Natural killer cell (primary cell): Measurements from ENCODE around the gene PRADC1. TPM values are rescaled to one million over a fixed set of nuclear protein-coding genes. Genes with fewer than 3 reads are reported as not detected.

Experiments used
- ATAC-seq, 3 donors: fragments of 150-1000 bp in 2 of 3; fragments of 200-7000 bp in 1 of 3; cut with Tn5 transposase; 1 replicate in 1 of 3; 2 replicates in 2 of 3; pipeline ENCODE4 v1.10.0; 2021; ENCODE audit warnings: mild to moderate bottlenecking in 2 of 3, moderate library complexity in 2 of 3
- DNase-seq, 2 donors: peaks; one replicate each; pipeline versions ENCODE4 v3.0.0 to v3.0.0-alpha.2; 2013 to 2021; ENCODE audit warnings: mixed read lengths in 1 of 2
- H3K27ac ChIP-seq: one replicate; pipeline ENCODE4 v1.5.1; 2013; ENCODE audit warnings: mild to moderate bottlenecking, low read length
- H3K27me3 ChIP-seq: one replicate; pipeline ENCODE4 v1.6.1; 2013; ENCODE audit warnings: low read length; ENCODE audit not compliant: control insufficient read depth, insufficient read depth
- H3K36me3 ChIP-seq: one replicate; pipeline ENCODE4 v1.6.1; 2013; ENCODE audit warnings: low read length; ENCODE audit not compliant: control insufficient read depth, insufficient read depth
- H3K4me1 ChIP-seq: one replicate; pipeline ENCODE4 v1.6.1; 2013; ENCODE audit warnings: low read length; ENCODE audit not compliant: control insufficient read depth, insufficient read depth
- H3K4me3 ChIP-seq: one replicate; pipeline ENCODE4 v1.5.1; 2013; ENCODE audit warnings: low read length
- H3K9me3 ChIP-seq: one replicate; pipeline ENCODE4 v1.6.1; 2013; ENCODE audit warnings: low read length; ENCODE audit not compliant: control insufficient read depth, insufficient read depth
- H3K27ac Mint-ChIP-seq, 2 donors: one replicate each; pipeline ENCODE4 v1.8.0; 2022; ENCODE audit warnings: mild to moderate bottlenecking in 2 of 2, mixed read lengths in 2 of 2, moderate library complexity in 1 of 2
- H3K27me3 Mint-ChIP-seq, 2 donors: one replicate each; pipeline ENCODE4 v1.8.0; 2022; ENCODE audit warnings: low read depth in 2 of 2, mixed read lengths in 2 of 2
- H3K36me3 Mint-ChIP-seq: one replicate; pipeline ENCODE4 v1.8.0; 2022; ENCODE audit warnings: mixed read lengths
- H3K4me1 Mint-ChIP-seq, 2 donors: one replicate each; pipeline ENCODE4 v1.8.0; 2022; ENCODE audit warnings: mixed read lengths in 2 of 2
- H3K4me3 Mint-ChIP-seq: one replicate; pipeline ENCODE4 v1.8.0; 2022; ENCODE audit warnings: mild to moderate bottlenecking, moderate library complexity, mixed read lengths
- H3K9me3 Mint-ChIP-seq, 2 donors: one replicate each; pipeline ENCODE4 v1.8.0; 2022; ENCODE audit warnings: mixed read lengths in 2 of 2
- WGBS: methylation state at CpG from one replicate; pipeline ENCODE4 v1.1.7; 2013; ENCODE audit warnings: missing lambda C conversion rate; ENCODE audit not compliant: insufficient coverage; 5-methylcytosine and 5-hydroxymethylcytosine counted together
- intact Hi-C: fragments of 100-400 bp; cut with micrococcal nuclease; formaldehyde crosslinking; loops from one replicate; pipeline ENCODE4 v1.14.2; 2022
- total RNA-seq, 4 donors: library from RNA; stranded (reverse); fragments of 120-200 nt in 1 of 4; gene quantifications; one replicate each; pipeline versions ENCODE4 v1.2.3 to v1.2.4, GENCODE V29; 2013 to 2022
- TF ChIP-seq, protein P1 (sequence below): fragments of 200-600 bp; IDR thresholded peaks from one replicate; pipeline ENCODE4 v1.8.0; 2022; ENCODE audit warnings: antibody characterized with exemption

Gene PRADC1
- total RNA-seq, 3 donors from 2014 or later (not counting 1 experiment from before 2014, with no cell fraction given) = 8.3 to 9.7 (median 9.1) TPM

DNA sequence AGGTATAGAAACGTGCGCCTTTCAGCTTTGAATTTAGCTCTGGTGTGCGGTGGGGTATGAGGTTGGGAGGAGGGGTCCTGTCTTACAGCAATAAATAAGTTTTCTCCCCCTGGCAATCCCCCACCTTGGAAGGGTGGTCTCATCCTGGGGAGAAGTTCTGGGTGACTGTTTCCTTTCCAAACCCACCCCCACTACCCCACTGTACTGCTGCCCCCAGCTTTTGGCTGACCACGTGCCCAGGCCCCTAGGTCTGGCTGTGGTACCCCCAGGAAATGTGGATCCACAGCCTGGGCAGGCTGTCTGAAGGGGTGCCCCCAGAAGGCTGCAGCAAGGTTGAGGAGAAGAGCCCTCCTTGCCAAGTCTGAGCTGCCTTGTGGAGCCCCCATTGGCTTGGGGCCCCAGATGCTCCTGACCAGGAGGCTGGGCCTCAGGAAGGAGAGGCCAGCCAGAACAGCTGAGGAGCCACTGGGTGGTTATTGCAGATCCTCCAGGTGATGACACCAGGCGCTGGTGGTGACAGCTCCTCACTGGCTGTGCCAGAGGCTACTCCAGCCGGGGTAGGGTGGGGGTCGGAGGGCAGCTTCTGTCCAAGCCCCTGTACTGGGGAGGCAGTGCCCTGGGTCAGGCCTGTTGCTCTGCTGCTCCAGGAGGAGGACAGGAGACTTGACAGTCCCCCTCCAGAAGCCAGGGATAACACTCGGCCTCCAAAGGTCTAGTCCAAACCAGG, 25.3 kb upstream of the PRADC1 start:
- intact Hi-C loops = no loop called here
- H3K4me3 ChIP-seq = no peak overlapping the region
- ATAC-seq = no peak
- Mint-ChIP-seq H3K4me3 (no peak overlapping the region), H3K4me1 (peaks cover 0 to 5% of the 10 kb centered on the region in 2 donors), H3K9me3 (no peaks in the 10 kb centered on the region), H3K36me3 (no peaks in the 10 kb centered on the region), H3K27me3 (no peaks in the 10 kb centered on the region), H3K27ac (no peak overlapping the region)
- no peaks in the 10 kb centered on the region for H3K4me1 ChIP-seq
- no peaks in the 10 kb centered on the region for H3K9me3 ChIP-seq
- peaks cover 15% of the 10 kb centered on the region for H3K36me3 ChIP-seq
- no peaks in the 10 kb centered on the region for H3K27me3 ChIP-seq
- WGBS = 90% methylated on average over 7 of the region's 8 CpGs
- no peak overlapping the region for H3K27ac ChIP-seq
- no peak for DNase-seq
- TF ChIP-seq, protein P1, sequence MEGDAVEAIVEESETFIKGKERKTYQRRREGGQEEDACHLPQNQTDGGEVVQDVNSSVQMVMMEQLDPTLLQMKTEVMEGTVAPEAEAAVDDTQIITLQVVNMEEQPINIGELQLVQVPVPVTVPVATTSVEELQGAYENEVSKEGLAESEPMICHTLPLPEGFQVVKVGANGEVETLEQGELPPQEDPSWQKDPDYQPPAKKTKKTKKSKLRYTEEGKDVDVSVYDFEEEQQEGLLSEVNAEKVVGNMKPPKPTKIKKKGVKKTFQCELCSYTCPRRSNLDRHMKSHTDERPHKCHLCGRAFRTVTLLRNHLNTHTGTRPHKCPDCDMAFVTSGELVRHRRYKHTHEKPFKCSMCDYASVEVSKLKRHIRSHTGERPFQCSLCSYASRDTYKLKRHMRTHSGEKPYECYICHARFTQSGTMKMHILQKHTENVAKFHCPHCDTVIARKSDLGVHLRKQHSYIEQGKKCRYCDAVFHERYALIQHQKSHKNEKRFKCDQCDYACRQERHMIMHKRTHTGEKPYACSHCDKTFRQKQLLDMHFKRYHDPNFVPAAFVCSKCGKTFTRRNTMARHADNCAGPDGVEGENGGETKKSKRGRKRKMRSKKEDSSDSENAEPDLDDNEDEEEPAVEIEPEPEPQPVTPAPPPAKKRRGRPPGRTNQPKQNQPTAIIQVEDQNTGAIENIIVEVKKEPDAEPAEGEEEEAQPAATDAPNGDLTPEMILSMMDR = no peak

DNA sequence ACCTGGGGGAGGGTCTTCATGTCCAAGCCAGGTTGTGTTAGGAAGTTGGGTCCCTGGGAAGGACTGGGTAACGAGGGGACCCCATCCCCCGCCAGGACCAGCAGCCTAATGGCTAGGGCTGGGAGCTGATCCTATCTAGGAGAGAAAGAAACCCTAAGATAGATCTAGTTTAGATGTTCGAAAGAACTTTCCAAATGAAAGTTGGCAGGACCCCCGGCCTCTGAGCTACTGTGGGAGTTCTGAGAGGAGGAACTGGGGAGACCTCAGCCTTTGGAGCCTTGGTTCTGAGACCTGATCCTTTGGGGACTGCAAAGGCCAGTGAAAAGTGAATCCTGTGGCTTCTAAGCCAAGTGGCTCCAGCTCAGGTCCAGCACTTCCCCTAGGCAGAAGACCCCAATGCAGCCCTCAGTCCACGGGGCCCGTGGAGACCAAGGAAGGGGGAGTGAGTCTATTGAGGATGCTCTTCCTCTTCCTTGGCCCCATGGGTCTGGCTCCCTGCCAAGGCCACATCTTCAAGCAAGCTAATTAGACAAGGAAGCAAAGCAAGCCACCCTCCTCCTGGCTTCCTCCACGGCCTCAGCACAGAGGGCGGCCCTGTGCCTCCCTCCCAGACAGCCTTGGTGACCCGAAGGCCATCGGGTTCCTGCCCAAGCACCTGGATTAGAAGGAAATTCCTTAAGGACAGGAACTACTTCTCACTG, 24.5 kb upstream of the PRADC1 start:
- H3K4me3 ChIP-seq = no peak overlapping the region
- TF ChIP-seq, protein P1 = no peak
- H3K27me3 ChIP-seq = no peaks in the 10 kb centered on the region
- DNase-seq (peak in 1 of 2 donors; percentile 40), ATAC-seq (no peak)
- no peaks in the 10 kb centered on the region for H3K4me1 ChIP-seq
- H3K4me1 Mint-ChIP-seq = peaks cover 0 to 5% of the 10 kb centered on the region in 2 donors
- no peaks in the 10 kb centered on the region for H3K9me3 Mint-ChIP-seq
- H3K36me3 ChIP-seq = peaks cover 22% of the 10 kb centered on the region
- WGBS = 73% methylated on average over 10 of the region's 10 CpGs
- intact Hi-C loops = no loop called here
- no peaks in the 10 kb centered on the region for H3K9me3 ChIP-seq
- H3K27ac Mint-ChIP-seq = peak overlapping the region in 1 of 2 donors; percentile 22
- H3K4me3 Mint-ChIP-seq = no peak overlapping the region
- H3K27me3 Mint-ChIP-seq = no peaks in the 10 kb centered on the region
- no peaks in the 10 kb centered on the region for H3K36me3 Mint-ChIP-seq
- no peak overlapping the region for H3K27ac ChIP-seq

DNA sequence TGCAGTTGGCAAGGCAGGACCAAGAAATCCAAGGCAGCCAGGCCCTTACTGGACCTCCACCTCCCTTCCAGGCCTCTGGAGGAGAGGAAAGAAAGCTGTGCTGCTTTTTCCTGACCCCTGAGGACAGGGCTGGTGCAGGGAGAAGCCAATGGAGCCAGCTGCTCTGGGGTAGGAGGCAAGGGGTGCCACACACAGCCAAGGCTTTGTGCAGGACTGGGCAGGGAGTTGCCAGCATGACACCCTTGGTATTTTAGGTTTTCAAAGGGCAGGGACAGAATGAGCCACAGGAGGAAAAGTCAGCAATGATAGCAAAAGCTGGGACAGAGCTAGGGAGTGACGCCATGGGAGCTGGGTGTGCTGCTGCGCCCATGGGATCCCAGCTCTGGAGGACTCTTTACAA, 24.0 kb upstream of the PRADC1 start:
- Mint-ChIP-seq H3K27ac (peak overlapping the region in 1 of 2 donors; percentile 22), H3K9me3 (no peaks in the 10 kb centered on the region), H3K4me3 (no peak overlapping the region), H3K4me1 (peaks cover 0 to 5% of the 10 kb centered on the region in 2 donors), H3K36me3 (no peaks in the 10 kb centered on the region), H3K27me3 (no peaks in the 10 kb centered on the region)
- no peaks in the 10 kb centered on the region for H3K27me3 ChIP-seq
- WGBS = 100% methylated on average over 2 of the region's 2 CpGs
- TF ChIP-seq, protein P1 = no peak
- H3K27ac ChIP-seq = no peak overlapping the region
- no peaks in the 10 kb centered on the region for H3K4me1 ChIP-seq
- no peaks in the 10 kb centered on the region for H3K9me3 ChIP-seq
- ATAC-seq (no peak), DNase-seq (no peak)
- intact Hi-C loops = no loop called here
- H3K4me3 ChIP-seq = no peak overlapping the region
- peaks cover 27% of the 10 kb centered on the region for H3K36me3 ChIP-seq
